Rectal smooth muscle tissue (tissue), 1 donor: ENCODE data around the gene TSPAN4.
A peak's percentile ranks its signal among the peaks of the same experiment; 100 is the strongest.

Source experiments
- H3K27ac ChIP-seq: one replicate; pipeline ENCODE4 v1.7.0; 2013; ENCODE audit warnings: low read depth, low read length, inconsistent platforms
- H3K27me3 ChIP-seq: one replicate; pipeline ENCODE4 v1.7.0; 2013; ENCODE audit warnings: low read length; ENCODE audit not compliant: control insufficient read depth, insufficient read depth
- H3K36me3 ChIP-seq: one replicate; pipeline ENCODE4 v1.7.0; 2013; ENCODE audit warnings: low read length; ENCODE audit not compliant: control insufficient read depth, insufficient read depth
- H3K4me1 ChIP-seq: one replicate; pipeline ENCODE4 v1.7.0; 2013; ENCODE audit warnings: low read length; ENCODE audit not compliant: control insufficient read depth, insufficient read depth
- H3K4me3 ChIP-seq: one replicate; pipeline ENCODE4 v1.7.0; 2013; ENCODE audit warnings: low read length
- H3K9ac ChIP-seq: one replicate; pipeline ENCODE4 v1.7.0; 2013; ENCODE audit warnings: low read length

Gene TSPAN4

DNA sequence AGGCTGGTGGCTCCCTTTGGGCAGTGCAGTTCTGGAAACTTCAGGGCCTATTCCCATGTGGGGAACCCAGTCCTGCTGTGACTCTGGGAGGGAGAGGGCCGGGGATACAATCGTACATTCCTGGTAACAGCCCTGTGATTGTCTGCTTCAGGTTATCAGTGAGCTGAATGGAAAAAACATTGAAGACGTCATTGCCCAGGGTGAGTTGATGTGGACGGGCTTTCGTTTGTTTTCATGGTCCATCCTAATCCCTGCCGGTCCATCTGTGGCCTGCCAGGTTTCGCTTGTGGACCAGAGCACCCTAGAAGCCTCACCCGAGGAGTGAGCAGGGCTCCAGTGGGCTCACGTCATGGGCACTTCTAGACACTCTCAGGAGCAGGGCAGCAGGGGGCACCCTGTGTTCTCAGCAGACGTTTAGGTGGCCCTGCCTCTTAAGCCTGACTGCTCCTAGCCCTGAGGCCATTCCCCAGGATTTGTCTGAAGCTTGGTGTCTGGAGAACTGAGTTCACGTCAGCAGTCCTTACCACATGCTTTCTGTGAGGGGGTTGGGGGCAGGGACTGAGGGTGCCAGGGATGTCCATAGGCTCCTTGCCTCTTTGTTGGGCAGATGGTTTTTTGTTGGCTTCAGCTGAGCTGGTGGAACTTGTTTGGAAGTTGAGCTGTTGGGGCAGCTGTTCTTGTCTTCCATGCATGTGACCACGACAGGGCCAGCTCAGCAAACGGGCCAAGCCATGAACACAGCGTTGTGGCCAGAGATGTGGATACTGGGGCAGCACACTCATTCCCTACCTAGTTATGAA lies 31.0 kb upstream of the TSPAN4 start:
- no peak overlapping the region for H3K27ac ChIP-seq

DNA sequence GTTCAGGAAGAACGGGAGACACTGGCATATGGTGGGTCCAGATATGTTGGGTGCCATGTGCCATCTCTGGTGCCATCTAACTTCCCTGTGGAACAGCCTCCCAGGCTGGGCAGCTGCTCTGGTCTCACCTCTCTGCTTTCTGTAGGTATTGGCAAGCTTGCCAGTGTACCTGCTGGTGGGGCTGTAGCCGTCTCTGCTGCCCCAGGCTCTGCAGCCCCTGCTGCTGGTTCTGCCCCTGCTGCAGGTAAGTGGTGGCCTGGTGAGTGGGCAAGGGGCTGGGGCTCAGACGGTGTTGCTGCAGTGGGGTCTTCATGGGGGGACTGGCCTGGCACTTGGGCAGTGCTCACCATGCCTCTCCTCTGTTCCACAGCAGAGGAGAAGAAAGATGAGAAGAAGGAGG lies 30.3 kb upstream of the TSPAN4 start:
- Histone ChIP-seq H3K4me1 (peaks cover 9% of the 10 kb centered on the region), H3K9ac (no peak overlapping the region), H3K27ac (no peak overlapping the region), H3K27me3 (no peaks in the 10 kb centered on the region), H3K36me3 (peaks cover 23% of the 10 kb centered on the region), H3K4me3 (no peak overlapping the region)

More for the DNA sequence above, 31.0 kb upstream of the TSPAN4 start:
- H3K36me3 ChIP-seq = peaks cover 23% of the 10 kb centered on the region
- peaks cover 9% of the 10 kb centered on the region for H3K4me1 ChIP-seq
- no peak overlapping the region for H3K9ac ChIP-seq
- H3K4me3 ChIP-seq = no peak overlapping the region
- no peaks in the 10 kb centered on the region for H3K27me3 ChIP-seq

DNA sequence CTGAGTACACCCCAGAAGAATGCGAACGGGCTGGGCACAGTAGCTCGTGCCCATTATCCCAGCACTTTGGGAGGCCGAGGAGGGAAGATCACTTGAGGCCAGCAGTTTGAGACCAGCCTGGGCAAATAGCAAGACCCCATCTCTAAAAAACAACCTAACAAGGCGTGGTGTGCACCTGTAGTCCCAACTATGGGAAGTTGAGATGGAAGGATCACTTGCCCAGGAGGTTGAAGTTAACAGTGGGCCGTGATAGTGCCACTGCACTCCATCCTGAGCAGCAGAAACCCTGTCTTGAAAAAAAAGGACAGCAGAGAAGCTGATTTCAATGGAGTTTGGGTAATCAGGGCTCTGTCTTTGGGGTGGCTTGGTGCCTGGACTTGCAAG lies 29.6 kb upstream of the TSPAN4 start:
- no peak overlapping the region for H3K9ac ChIP-seq
- H3K27ac ChIP-seq = no peak overlapping the region
- no peaks in the 10 kb centered on the region for H3K27me3 ChIP-seq
- peaks cover 9% of the 10 kb centered on the region for H3K4me1 ChIP-seq
- H3K4me3 ChIP-seq = no peak overlapping the region
- peaks cover 23% of the 10 kb centered on the region for H3K36me3 ChIP-seq

DNA sequence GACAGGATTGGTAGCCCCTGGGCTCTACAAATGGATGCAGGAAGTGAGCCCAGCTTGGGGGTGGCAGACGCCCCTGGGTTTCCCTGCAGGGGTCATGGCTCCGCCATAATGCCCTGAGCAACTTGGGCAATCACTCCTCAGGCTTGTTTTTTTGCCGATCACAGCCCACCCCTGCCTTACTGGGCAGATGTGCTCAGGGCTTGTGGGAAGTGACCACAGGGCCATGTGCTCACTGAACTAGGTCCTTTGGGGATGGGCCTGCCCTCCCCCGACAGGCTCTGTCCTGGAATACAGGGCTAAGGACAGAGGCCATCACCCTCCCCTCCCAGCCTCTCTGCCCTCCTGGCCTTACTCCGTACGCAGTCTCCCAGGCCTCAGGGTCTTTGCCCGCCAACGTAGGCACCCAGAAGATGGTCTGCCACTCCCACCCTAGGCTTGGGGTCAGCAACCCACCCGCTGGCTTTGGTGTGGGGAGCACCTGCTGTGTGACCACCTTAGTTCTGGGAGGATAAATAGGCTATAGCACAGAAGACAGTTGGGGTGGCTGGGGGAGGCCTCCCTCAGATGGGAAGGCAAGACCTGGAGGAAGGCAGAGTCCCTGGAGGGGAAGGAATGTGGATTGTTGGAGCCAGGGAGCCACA lies 29.1 kb upstream of the TSPAN4 start:
- H3K36me3 ChIP-seq = peaks cover 23% of the 10 kb centered on the region
- H3K27me3 ChIP-seq = no peaks in the 10 kb centered on the region
- no peak overlapping the region for H3K27ac ChIP-seq

GRCh38 chr11:815675-816432 lies 26.8 kb upstream of the TSPAN4 start:
- H3K27me3 ChIP-seq = no peaks in the 10 kb centered on the region
- H3K9ac ChIP-seq = no peak overlapping the region
- H3K36me3 ChIP-seq = peaks cover 23% of the 10 kb centered on the region
- no peak overlapping the region for H3K27ac ChIP-seq
- H3K4me3 ChIP-seq = no peak overlapping the region
- peaks cover 14% of the 10 kb centered on the region for H3K4me1 ChIP-seq

More for the DNA sequence above, 29.1 kb upstream of the TSPAN4 start:
- no peak overlapping the region for H3K4me3 ChIP-seq
- no peak overlapping the region for H3K9ac ChIP-seq
- H3K4me1 ChIP-seq = peaks cover 9% of the 10 kb centered on the region

GRCh38 chr11:816433-816779 lies 26.2 kb upstream of the TSPAN4 start:
- Histone ChIP-seq H3K9ac (no peak overlapping the region), H3K27me3 (no peaks in the 10 kb centered on the region)

GRCh38 chr11:818396-819128 lies 24.1 kb upstream of the TSPAN4 start, which contains the start of gene PNPLA2:
Gene PNPLA2, plus strand, starts transcription at chr11:818914. Its CDS starts 805 bp downstream, at chr11:819719.
- Histone ChIP-seq H3K27ac (peak within 1 kb of the TSS; percentile 92), H3K36me3 (peaks cover 5% of the 10 kb centered on the region), H3K27me3 (no peaks in the 10 kb centered on the region), H3K4me1 (peaks cover 18% of the 10 kb centered on the region), H3K9ac (peak within 1 kb of the TSS; percentile 77), H3K4me3 (peak within 1 kb of the TSS; percentile 85)

More at GRCh38 chr11:816433-816779, 26.2 kb upstream of the TSPAN4 start:
- no peak overlapping the region for H3K4me3 ChIP-seq
- peaks cover 21% of the 10 kb centered on the region for H3K36me3 ChIP-seq
- H3K27ac ChIP-seq = no peak overlapping the region
- H3K4me1 ChIP-seq = peaks cover 16% of the 10 kb centered on the region

- Histone ChIP-seq H3K27me3 (no peaks in the 10 kb centered on the region), H3K27ac (peak overlapping the region; percentile 92), H3K9ac (peak overlapping the region; percentile 77), H3K4me3 (peak overlapping the region; percentile 85), H3K36me3 (peaks cover 7% of the 10 kb centered on the region), H3K4me1 (peaks cover 18% of the 10 kb centered on the region)
Observed at GRCh38 chr11:819129-819931, 23.3 kb upstream of the TSPAN4 start.

DNA sequence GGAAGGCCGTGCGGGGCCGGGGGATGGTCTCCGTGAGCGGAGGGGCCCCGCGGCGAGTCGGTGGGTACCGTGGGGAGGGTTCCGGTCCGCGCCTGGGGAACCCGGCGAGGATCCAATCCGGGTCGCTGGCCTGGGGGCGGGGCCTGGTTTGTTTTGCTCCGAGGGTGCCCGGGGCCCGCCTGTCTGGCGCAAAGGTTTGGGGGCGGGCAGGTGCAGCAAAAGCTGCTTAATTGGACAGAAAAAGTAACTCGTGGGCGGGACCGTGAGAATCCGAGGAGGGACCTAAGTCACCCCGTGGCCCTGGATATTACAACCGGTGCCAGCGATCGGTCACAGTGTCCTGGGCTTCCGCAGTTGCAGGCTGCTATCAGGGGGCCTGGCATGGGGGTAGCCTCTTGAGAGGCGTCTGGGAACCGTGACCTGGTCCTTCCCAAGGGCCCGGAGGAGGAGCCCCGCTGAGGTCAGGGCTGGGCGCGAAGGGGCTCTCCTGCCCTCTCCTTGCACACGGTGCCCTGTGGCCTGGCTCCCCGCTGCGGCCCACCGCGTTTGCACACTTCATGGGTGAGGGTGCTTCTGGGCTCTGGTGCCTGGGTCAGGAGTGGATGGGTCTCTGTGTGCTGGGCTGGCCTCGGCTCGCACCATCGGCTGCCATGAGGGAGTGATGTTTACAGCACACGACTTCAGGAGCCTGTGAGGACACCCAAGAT lies 22.6 kb upstream of the TSPAN4 start:
- Histone ChIP-seq H3K36me3 (peaks cover 12% of the 10 kb centered on the region), H3K4me1 (peaks cover 18% of the 10 kb centered on the region), H3K27me3 (no peaks in the 10 kb centered on the region), H3K4me3 (peak overlapping the region; percentile 85), H3K27ac (peak overlapping the region; percentile 92), H3K9ac (peak overlapping the region; percentile 77)

- Histone ChIP-seq H3K4me3 (peak overlapping the region; percentile 85), H3K36me3 (peaks cover 13% of the 10 kb centered on the region), H3K27me3 (no peaks in the 10 kb centered on the region), H3K9ac (peak overlapping the region; percentile 77), H3K27ac (peak overlapping the region; percentile 92), H3K4me1 (peaks cover 18% of the 10 kb centered on the region)
Observed at GRCh38 chr11:820655-821511, 21.8 kb upstream of the TSPAN4 start.
